Neural progenitor cell (in vitro differentiated cells): ENCODE data around the gene SMCO2.

Experiments used
- CTCF ChIP-seq: fragments of 200-600 bp; sonication (generic); IDR thresholded peaks from 2 replicates; pipeline ENCODE4 v1.5.1; 2017; ENCODE audit warnings: antibody characterized with exemption, mild to moderate bottlenecking
- EZH2 ChIP-seq: fragments of 200-600 bp; sonication (generic); IDR thresholded peaks from 2 replicates; pipeline ENCODE4 v1.6.1; 2017; ENCODE audit warnings: antibody characterized with exemption, mild to moderate bottlenecking, moderate library complexity

- TF ChIP-seq CTCF (no peak), EZH2 (no peak)
Measured at GRCh38 chr12:27399074-27399473, 47.5 kb upstream of the SMCO2 start.
